Hepatocyte (in vitro differentiated cells): ENCODE measurements around the gene FBRSL1.

Experiments
- CTCF ChIP-seq: fragments of 200-600 bp; sonication (generic); IDR thresholded peaks from 2 replicates; pipeline ENCODE4 v1.5.1; 2016; ENCODE audit warnings: antibody characterized with exemption, mild to moderate bottlenecking; ENCODE audit not compliant: poor library complexity
- EZH2 ChIP-seq: fragments of 200-600 bp; sonication (generic); IDR thresholded peaks from 2 replicates; pipeline ENCODE4 v1.6.1; 2016; ENCODE audit warnings: antibody characterized with exemption, mild to moderate bottlenecking, borderline replicate concordance
- EZH2phosphoT487 ChIP-seq: fragments of 200-600 bp; sonication (generic); IDR thresholded peaks from one replicate; pipeline ENCODE4 v1.6.1; 2018; ENCODE audit warnings: antibody characterized with exemption, mild to moderate bottlenecking, low read depth, moderate library complexity; ENCODE audit not compliant: unreplicated experiment, severe bottlenecking

GRCh38 chr12:132556216-132556615, 66.3 kb downstream of the FBRSL1 start:
- TF ChIP-seq CTCF (no peak), EZH2 (no peak), EZH2phosphoT487 (no peak)
